Measurements from ENCODE around the gene SSRP1.
A peak's percentile ranks its signal among the peaks of the same experiment; 100 is the strongest.

SSRP1 gene

DNA sequence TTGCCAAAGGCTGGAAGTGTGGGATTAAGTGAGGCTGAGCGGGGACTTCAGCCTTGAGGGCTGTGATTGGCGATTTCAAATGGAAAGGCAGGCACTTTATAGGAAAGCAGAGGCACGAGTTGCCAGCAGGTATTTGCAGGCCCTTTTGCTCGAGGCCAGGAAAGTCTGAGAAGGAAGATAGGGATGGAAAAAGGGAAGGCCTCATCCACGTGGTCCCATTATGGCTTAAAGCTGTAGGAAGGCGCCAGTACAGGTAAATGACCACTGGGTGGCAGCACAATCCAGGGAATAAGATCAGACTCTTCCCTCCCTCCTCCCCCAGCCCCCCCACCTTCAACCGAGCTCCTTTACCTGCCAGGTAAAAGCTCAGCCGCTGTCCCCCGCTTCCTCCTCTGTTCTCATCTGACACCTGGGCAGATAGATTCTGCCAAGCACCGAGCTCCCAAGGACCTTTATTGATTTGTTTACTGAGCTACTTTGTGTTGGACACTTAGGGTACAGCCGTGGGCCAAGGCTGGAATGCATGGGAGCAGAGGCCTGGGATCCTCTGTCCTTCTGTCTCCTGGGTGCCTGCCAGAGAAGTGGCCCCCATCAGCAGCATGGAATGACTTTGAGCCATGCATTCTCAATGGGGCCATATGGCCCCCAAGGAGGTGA is 10.0 kb upstream of the SSRP1 start:
- TF ChIP-seq RAD21 (IDR thresholded peaks at IDR 0.05; ENCODE audit: low read depth): peak; percentile 74
- peak; percentile 65 for TF ChIP-seq USF1 (IDR thresholded peaks at IDR 0.05)
- no peak for TF ChIP-seq TCF12 (IDR thresholded peaks at IDR 0.05; ENCODE audit: low read depth)
- TF ChIP-seq, protein P1, sequence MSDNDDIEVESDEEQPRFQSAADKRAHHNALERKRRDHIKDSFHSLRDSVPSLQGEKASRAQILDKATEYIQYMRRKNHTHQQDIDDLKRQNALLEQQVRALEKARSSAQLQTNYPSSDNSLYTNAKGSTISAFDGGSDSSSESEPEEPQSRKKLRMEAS (IDR thresholded peaks at IDR 0.05): peak; percentile 76

- TF ChIP-seq REST (IDR thresholded peaks at IDR 0.05; ENCODE audit: low read depth): no peak
- TF ChIP-seq, protein P1 (IDR thresholded peaks at IDR 0.05): no peak
- no peak for TF ChIP-seq USF1 (IDR thresholded peaks at IDR 0.05)
Measured at GRCh38 chr11:57344826-57345225, 9.1 kb upstream of the SSRP1 start.

GRCh38 chr11:57343825-57344224 is 8.1 kb upstream of the SSRP1 start:
- TF ChIP-seq USF1 (IDR thresholded peaks at IDR 0.05) (no peak), TCF12 (IDR thresholded peaks at IDR 0.05; ENCODE audit: low read depth) (no peak), FOXM1 (IDR thresholded peaks at IDR 0.05; ENCODE audit: borderline replicate concordance, low read depth) (no peak), RAD21 (IDR thresholded peaks at IDR 0.05; ENCODE audit: low read depth) (no peak), EP300 (IDR thresholded peaks at IDR 0.05; ENCODE audit: borderline replicate concordance) (no peak)

DNA sequence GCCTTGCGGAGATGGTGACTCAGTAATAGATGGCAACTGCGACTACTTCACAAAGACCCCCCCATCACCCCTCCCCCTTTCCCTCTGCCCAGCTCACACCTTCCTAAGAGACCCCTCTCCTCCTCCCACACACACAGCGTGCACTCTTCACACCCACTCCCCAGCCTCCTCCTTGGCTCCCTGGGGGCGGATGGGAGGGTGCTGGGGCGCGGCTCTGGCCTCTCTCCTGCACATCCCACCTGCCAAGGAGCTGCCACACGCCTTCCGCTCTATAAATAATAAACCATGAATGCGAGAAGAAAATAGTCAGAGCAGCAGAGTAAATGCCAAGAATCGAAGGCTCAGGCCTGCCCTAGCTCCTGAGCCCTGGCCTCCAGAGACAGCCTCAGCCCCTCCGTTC is 7.0 kb upstream of the SSRP1 start:
- TF ChIP-seq EGR1 (IDR thresholded peaks at IDR 0.05) (no peak), EP300 (IDR thresholded peaks at IDR 0.05; ENCODE audit: borderline replicate concordance) (no peak), REST (IDR thresholded peaks at IDR 0.05; ENCODE audit: low read depth) (no peak), CREB1 (IDR thresholded peaks at IDR 0.05; ENCODE audit: low read depth) (no peak), TCF12 (IDR thresholded peaks at IDR 0.05; ENCODE audit: low read depth) (no peak), ZBTB7A (IDR thresholded peaks at IDR 0.05; ENCODE audit: low read depth) (no peak), TEAD4 (IDR thresholded peaks at IDR 0.05) (no peak), FOXM1 (IDR thresholded peaks at IDR 0.05; ENCODE audit: borderline replicate concordance, low read depth) (no peak), USF1 (IDR thresholded peaks at IDR 0.05) (no peak), CEBPB (IDR thresholded peaks at IDR 0.05) (no peak), RAD21 (IDR thresholded peaks at IDR 0.05; ENCODE audit: low read depth) (no peak), YY1 (IDR thresholded peaks at IDR 0.05; ENCODE audit: low read depth) (no peak), TAF1 (IDR thresholded peaks at IDR 0.05; ENCODE audit: low read depth) (no peak), NFIC (IDR thresholded peaks at IDR 0.05) (no peak)
- TF ChIP-seq, protein P1 (IDR thresholded peaks at IDR 0.05): no peak

DNA sequence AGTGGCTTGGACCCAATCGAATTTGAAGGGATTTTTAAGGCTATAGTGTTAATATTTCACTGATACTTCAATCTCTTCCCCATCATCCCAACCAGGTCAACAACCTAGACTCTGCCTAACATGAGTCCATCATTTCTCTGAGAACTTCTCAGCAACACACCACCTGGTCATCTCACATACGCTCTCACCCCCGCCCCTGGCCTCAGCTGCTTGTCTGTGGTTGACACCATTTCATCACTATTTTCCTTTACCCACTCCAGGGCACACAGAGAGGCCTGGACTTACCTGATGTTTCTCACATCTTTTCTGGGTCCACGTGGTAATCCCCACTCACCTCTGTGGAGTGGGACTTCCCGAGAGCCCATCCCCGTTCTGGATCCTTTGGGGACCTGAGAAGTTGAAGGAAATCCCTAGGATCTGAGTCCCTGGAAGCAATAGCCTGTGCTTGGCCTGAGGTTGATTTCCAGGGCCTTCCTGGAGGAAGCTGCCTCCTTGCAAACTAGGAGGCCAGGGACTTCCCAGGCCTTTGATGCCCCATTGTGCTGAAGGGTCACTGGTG is 5.6 kb upstream of the SSRP1 start:
- no peak for TF ChIP-seq YY1 (IDR thresholded peaks at IDR 0.05; ENCODE audit: low read depth)
- no peak for TF ChIP-seq ZBTB7A (IDR thresholded peaks at IDR 0.05; ENCODE audit: low read depth)
- no peak for TF ChIP-seq FOXM1 (IDR thresholded peaks at IDR 0.05; ENCODE audit: borderline replicate concordance, low read depth)
- TF ChIP-seq CREB1 (IDR thresholded peaks at IDR 0.05; ENCODE audit: low read depth): no peak
- TF ChIP-seq REST (IDR thresholded peaks at IDR 0.05; ENCODE audit: low read depth): no peak
- no peak for TF ChIP-seq TAF1 (IDR thresholded peaks at IDR 0.05; ENCODE audit: low read depth)
- TF ChIP-seq EGR1 (IDR thresholded peaks at IDR 0.05): no peak

All from Ishikawa (cell line).